Measurements from ENCODE around the gene SCAMP1. TPM values are rescaled to one million over a fixed set of nuclear protein-coding genes. Genes with fewer than 3 reads are reported as not detected.

SCAMP1 gene
- total RNA-seq, 1 donor from 2014 or later = 29.5 TPM

DNA sequence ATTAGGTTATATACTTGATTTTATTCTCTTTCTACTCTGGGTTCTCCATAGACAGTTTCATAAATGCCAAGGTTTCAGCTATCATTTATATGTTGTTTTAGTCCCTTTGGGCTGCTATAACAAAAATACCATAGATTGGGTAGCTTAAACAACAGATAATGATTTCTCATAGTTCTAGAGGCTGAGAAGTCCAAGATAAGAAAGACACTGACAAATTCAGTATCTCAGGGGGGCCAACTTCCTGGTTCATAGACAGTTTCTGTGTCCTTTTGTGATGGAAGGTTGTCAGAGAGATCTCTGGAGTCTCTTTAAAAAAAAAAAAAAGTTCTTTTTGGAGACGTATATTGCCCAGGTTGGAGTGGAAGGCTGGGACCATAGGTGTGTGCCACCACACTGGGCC, 113.3 kb downstream of the SCAMP1 start:
- no peak for DNase-seq (ENCODE audit: missing footprints)
- intact Hi-C loops (cut with DNase I) = no loop called here
- no peak for ATAC-seq

DNA sequence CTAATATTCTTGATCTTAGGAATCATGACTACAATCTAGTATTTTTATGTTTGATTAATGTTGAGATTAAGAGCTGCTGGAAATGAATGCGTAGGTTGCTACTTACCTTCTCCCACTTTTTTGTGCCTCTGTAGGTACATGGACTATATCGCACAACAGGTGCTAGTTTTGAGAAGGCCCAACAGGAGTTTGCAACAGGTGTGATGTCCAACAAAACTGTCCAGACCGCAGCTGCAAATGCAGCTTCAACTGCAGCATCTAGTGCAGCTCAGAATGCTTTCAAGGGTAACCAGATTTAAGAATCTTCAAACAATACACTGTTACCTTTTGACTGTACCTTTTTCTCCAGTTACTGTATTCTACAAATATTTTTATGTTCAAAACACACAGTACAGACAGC, 115.0 kb downstream of the SCAMP1 start:
- DNase-seq (ENCODE audit: missing footprints) = no peak
- intact Hi-C loops (cut with DNase I) = no loop called here
- ATAC-seq = no peak

GRCh38 chr5:78476795-78477194, 116.4 kb downstream of the SCAMP1 start:
- ATAC-seq = no peak
- intact Hi-C loops (cut with DNase I) = no loop called here
- DNase-seq (ENCODE audit: missing footprints) = no peak

DNA sequence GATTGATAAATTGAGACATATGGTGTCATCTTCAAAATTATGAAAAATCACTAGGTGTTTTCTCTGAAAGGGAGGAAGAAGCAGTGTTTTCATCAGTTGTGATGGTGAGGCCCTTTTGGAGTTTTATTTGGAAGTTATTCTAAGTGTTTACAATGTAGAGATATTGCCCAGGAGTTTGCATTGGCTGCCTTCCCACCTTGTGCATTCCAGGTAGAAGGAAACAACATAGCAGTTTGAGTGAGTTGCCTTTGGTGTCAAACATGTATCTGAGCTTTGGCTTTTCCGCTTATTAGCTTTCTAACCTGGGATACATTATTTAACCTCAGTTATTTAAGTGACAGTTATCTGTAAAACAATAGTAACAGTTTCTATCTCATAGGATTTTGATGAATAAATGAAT, 122.5 kb downstream of the SCAMP1 start:
- intact Hi-C loops (cut with DNase I) = no loop called here
- DNase-seq (ENCODE audit: missing footprints) = no peak
- no peak for ATAC-seq

DNA sequence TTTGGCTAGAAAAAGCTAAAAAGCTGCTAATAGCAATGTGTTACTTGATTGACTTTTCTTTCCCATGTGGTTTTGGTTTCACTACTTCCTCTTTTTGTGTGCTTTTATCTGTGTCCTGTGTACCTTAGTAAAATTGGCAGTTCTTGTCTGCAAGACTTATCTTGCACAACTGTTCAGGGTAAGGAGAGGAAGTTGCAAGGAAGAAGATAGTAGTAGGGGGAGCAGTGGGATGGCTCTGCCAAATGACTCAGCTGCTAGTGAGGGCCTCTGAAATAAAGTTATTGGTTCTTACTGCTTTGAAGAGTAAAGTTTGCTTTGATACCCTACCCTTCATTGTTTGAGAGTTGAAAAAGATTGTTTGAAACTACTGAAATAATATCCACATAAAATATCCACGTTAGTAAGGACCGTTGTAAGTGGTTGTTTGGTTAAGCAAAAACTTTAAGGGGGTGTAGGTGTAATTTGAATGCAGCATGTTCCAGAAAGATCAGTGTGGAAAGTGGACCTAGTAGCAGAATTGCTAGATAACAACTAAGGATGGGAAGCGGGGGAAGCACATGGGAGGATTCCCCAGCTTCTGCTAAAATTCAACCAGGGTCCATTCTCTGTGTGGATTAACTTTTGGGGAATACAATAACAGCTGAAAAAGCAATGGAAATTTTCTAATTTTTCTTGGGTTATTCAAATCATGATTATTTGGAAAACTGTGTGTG, 123.5 kb downstream of the SCAMP1 start:
- DNase-seq (ENCODE audit: missing footprints) (no peak), ATAC-seq (peak; percentile 70)
- intact Hi-C loops (cut with DNase I) = no loop called here

GRCh38 chr5:78486218-78486617, 125.8 kb downstream of the SCAMP1 start:
- DNase-seq (ENCODE audit: missing footprints) (no peak), ATAC-seq (peak; percentile 36)
- intact Hi-C loops (cut with DNase I) = no loop called here

- ATAC-seq (no peak), DNase-seq (ENCODE audit: missing footprints) (no peak)
- intact Hi-C loops (cut with DNase I) = no loop called here
These were observed 127.4 kb downstream of the SCAMP1 start for GRCh38 chr5:78487846-78488245.

- intact Hi-C loops (cut with DNase I) = no loop called here
- ATAC-seq (no peak), DNase-seq (ENCODE audit: missing footprints) (no peak)
These were observed 130.5 kb downstream of the SCAMP1 start for GRCh38 chr5:78490709-78491485.

DNA sequence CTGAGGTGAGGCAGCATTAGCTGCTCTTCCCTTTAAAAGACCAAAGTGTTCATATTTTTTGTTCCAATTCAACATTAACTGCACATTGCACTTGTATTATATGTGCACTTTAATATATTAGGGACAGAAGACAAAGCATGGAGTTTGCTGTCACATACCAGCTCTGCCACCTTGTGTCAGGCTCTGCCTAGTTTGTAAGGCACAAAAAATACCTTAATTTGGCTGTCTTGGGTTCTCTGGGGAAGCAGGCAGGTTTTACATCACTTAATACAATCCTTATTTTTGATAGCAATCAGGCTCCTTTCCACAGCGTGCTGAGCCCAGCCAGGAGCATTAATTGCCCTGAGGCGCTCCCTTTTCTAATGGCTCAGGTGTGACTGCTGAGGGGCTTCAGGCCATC, 131.8 kb downstream of the SCAMP1 start:
- no peak for DNase-seq (ENCODE audit: missing footprints)
- intact Hi-C loops (cut with DNase I) = no loop called here
- no peak for ATAC-seq

GRCh38 chr5:78492650-78493049, 132.2 kb downstream of the SCAMP1 start:
- no peak for DNase-seq (ENCODE audit: missing footprints)
- ATAC-seq = no peak
- intact Hi-C loops (cut with DNase I) = no loop called here

- intact Hi-C loops (cut with DNase I) = no loop called here
- ATAC-seq = no peak
These were observed 135.4 kb downstream of the SCAMP1 start for GRCh38 chr5:78495800-78496199.

DNA sequence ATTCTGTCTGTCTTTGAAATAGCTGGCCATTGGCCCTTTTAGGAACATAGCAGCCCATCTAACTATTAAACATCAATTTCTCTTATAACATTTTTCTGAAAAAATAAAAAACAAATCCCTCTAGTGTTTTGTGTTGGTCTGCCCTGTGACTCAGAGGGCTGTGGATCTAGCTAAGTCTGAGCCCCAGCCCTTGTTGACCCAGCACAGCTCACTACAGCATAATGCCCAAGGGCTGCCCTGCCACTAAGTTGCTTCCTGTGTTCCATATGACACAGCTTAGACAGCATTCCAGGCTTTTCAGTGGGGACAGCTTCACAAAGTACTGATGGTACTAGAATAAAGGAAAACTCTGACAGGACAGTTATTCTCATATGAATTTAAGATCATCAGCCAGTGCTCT, 136.0 kb downstream of the SCAMP1 start:
- intact Hi-C loops (cut with DNase I) = no loop called here
- ATAC-seq = no peak
- no peak for DNase-seq (ENCODE audit: missing footprints)

More at GRCh38 chr5:78495800-78496199, 135.4 kb downstream of the SCAMP1 start:
- DNase-seq (ENCODE audit: missing footprints) = no peak

DNA sequence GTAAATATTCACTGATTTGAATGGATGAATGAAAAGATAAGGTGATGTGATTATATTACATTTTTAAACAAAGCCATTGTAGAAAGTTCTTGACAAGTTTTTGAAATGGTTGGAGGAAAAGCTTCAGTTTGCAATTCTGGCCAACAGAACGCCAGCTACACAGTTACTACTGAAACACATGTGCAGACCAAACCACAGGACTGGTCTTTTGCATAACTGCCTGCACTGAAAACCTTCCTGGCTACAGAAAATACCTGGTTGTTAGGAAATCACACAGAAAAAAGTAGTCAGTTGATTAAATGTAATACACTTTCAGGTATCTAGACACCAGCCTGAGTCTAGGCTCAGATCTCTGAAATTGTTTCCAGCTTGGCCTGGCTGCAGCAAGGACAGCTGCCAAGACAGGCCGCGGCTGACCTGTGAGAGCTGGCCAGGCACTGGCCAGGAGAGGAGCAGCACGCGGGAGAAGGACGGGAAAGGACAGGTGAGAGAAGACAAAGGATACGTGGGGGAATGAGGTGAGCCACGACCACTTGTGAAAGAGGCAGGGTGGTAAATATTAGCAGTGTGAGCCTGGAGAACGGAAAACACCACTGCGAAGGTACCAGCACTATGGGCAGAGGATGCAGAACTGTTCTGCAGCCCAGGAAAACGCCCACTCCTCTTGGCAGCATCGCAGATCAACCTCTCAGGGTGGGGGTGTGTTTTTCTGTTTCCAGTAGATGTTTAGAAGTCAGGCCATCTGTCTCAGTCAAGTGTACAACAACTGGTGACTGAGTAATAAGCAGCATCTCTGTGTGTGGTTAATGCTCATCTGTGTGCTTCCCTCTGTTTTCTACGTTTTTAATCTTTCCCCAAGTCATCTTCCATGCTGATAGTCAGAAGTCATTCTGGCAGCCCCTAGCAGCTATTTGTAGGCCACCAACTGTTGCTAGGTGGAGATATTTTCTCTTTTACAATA, 137.4 kb downstream of the SCAMP1 start:
- ATAC-seq (peak; percentile 54), DNase-seq (ENCODE audit: missing footprints) (no peak)
- intact Hi-C loops (cut with DNase I) = no loop called here

GRCh38 chr5:78499485-78499884, 139.1 kb downstream of the SCAMP1 start:
- ATAC-seq = no peak
- DNase-seq (ENCODE audit: missing footprints) = no peak

DNA sequence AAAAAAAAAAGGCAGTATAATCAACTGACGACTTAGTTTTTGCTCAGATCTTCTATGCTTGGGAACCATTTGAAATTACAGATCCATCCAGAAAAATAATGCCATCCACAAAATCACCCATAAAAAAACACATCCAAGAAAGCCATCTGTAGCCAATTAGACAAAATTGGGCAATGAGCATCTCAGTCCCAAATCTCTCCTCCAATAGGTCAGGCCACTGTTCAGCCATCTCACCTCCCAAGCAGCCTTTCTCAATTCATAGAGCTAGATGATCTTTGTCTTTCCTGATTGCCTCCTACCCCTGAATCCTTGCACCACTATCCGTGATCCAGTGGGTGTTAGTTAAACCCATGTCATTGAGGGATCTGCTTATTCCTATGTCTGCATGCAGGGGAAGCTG, 139.6 kb downstream of the SCAMP1 start:
- intact Hi-C loops (cut with DNase I) = no loop called here
- no peak for DNase-seq (ENCODE audit: missing footprints)
- ATAC-seq = no peak

More at GRCh38 chr5:78499485-78499884, 139.1 kb downstream of the SCAMP1 start:
- intact Hi-C loops (cut with DNase I) = no loop called here

GRCh38 chr5:78500871-78501270, 140.5 kb downstream of the SCAMP1 start:
- DNase-seq (ENCODE audit: missing footprints) = no peak
- intact Hi-C loops (cut with DNase I) = no loop called here
- ATAC-seq = no peak

- DNase-seq (ENCODE audit: missing footprints) (no peak), ATAC-seq (no peak)
- intact Hi-C loops (cut with DNase I) = no loop called here
These were observed 141.3 kb downstream of the SCAMP1 start for GRCh38 chr5:78501411-78502352.

DNA sequence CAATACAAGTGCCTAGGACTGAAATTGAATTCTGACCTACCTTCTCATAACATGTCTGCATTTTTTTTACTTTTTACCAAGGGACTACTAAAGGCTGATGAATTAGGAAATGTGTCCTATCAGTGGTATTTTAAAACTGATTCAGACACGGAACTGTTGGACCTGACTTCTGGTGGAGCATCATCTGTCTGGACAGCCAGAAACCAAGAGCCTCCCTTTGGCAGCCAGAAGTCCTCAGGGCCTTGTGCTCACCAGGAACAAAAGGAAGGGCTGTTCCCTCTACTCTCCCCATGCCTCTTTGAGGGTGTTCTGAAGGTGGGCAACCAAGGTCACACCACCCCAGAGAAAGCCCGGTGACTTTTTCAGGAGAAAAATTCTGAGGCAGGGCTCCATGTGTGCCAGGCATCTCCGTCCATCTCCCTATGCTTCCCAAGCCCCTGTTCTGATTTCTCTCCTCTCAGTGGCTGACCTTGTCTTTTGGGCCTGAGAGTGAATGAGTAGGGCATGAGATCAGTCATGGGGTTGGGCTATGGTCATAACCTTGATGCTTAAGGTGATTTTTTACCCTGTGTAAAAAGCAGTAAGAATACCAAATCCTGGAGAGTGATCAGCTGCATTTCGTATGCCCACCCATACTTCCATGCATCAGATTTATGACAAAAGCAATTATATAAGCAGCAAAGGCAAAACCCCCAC, 143.7 kb downstream of the SCAMP1 start:
- no peak for DNase-seq (ENCODE audit: missing footprints)
- ATAC-seq = peak; percentile 32
- intact Hi-C loops (cut with DNase I) = no loop called here
